Glomerular visceral epithelial cell (primary cell): ENCODE measurements around the gene TENM4.
A peak's percentile ranks its signal among the peaks of the same experiment; 100 is the strongest.

Experiments
- DNase-seq: peaks from one replicate; pipeline ENCODE4 v3.0.0-alpha.2; 2016; ENCODE audit errors: extremely low spot score

Gene TENM4

GRCh38 chr11:79060081-79060953 lies 380.5 kb downstream of the TENM4 start:
- DNase-seq = no peak

GRCh38 chr11:79059141-79059540 lies 381.7 kb downstream of the TENM4 start:
- DNase-seq = no peak

DNA sequence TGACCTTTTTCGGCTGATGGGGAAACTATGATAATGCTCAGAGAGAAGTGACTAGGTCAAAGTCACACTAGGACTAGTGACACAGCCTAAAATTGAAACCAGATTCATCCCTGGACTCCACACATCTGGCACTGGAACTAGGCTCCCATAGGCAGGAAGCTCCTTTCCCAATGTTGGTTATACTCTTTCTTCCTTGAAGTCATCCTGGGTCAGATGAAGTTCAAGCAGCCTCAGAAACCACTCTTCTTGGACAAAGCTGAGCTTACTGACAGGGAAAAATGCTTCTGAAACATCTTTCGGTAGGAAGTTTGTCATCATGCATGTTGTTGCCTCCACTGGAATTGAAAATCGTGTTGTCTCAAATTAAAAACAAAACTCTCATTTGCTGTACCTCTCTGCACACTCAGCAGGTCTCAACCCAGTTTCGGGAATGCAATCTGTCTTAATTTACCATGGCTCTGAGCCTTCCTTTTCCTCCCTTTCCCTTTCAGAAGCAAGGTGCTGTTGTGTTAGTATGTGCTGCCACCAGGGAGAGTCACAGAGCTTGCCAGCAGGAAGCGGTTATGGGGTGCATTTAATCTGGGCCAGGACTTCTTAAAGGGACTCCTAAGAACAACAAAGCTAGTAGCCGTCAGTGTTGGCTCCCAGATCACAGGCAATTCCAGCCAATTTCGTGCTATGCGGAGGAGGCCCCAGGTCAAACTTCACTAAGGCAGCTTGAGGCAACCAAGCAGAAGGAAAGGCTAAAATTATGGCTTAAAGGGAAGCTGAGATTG lies 384.8 kb downstream of the TENM4 start:
- DNase-seq = no peak

DNA sequence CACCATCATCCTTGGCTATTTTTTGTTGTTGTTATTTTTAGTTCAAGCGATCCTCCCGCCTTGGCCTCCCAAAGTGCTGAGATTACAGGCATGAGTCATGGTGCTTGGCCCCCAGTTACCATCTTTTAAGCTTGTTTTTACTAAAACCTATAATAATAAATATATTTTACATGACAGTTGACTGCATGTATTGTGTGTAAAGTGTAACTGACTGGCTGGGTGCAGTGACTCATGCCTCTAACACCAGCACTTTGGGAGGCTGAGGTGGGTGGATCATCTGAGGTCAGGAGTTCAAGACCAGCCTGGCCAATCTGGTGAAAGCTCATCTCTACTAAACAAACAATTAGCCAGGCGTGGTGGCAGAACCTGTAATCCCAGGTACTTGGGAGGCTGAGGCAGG lies 386.2 kb downstream of the TENM4 start:
- DNase-seq = no peak

DNA sequence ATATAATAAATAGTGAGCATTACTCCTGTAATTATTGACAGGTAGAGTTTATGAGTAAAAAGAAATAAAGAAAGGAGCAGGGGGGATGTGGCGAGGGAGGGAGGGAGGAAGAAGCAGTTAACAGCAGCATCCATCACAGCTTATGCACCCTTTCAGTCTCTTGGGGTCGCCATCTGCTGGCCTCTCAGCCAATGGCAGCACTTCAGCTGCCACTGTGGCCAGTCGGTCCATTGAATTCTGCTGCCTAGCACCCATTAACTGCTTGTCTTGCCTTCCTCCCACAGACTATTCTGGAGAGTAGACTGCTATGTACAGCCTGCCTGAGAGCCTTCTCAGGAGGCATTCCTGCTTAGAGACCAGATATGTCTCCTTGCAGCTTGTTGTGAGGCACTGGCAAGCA lies 388.3 kb downstream of the TENM4 start:
- no peak for DNase-seq

DNA sequence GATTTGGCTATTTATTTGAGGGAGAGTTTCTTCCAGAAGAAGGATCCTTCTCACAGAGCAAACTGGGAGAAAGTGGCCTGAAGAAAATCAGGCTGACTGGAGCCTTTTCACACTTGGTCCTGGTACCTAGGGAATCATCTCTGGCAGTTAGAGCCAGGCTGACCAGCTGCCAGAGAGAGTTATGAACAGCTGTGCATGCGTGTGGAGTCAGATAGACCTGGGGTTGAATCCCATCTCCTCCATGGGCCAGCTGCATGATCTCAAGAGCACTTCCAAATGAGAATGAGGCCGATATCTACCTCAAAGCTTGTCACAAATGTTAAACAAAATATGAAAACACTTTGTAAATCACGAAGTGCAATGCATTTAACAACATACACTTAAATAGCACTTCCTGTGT lies 390.0 kb downstream of the TENM4 start:
- DNase-seq = no peak

- no peak for DNase-seq
Observed at GRCh38 chr11:79049741-79050179, 391.1 kb downstream of the TENM4 start.

DNA sequence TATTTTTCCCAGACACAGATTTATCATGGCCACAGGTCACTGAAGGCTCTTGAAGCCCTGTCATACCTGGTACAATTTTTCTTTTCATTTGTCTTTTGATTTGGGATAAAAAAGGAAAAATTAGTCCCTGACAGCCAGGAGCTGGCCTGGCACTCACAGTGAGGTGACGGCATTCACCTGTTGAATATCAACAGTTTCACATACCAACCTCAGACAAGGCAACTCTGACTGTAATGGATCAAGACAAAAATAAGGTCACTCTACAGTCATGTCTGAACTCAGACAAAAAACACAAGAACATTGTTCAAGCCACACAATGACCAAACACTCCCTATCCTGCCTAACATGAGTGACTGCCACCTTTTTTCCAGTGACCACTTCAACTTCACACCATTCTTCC lies 392.9 kb downstream of the TENM4 start:
- no peak for DNase-seq

DNA sequence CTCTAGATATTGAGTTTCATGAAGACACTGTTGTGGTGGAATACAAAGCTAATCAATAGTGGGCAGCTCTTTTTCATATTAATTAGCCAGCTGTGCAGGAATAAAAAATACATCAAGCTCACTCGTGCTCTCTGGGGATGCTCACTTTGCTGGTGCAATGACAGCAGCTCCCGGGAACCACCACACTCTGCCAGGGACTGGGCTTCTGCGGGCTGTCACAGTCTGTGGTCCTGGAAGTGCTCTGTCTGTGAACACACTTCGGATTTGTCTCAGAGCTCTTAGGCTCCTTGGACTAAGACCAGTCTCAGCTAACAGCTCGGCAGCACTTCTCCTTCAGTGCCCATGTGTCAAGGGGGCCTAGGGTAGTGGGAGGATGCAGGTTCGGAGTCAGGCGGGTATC lies 393.5 kb downstream of the TENM4 start:
- DNase-seq = no peak

DNA sequence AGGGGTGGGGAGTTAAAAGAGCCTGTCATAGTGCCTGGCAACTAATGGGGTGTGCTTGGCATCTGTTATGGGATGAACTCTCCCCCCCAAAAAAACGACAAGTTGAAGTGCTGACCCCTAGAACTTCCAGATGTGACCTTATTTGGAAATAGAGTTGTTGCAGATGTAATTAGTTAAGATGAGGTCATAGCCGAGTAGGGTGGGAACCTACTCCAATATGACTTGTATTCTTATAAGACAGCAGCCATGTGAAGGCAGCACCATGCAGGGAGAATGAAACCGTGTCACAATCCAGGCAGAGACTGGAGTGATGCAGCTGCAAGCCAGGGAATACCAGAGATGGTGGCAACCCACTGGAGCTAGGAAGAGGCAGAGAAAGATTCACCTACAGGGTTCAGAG lies 394.5 kb downstream of the TENM4 start:
- no peak for DNase-seq

GRCh38 chr11:79045800-79046304 lies 395.0 kb downstream of the TENM4 start:
- peak; percentile 50 for DNase-seq

GRCh38 chr11:79045018-79045799 lies 395.6 kb downstream of the TENM4 start:
- DNase-seq = peak; percentile 19

GRCh38 chr11:79044201-79044600 lies 396.6 kb downstream of the TENM4 start:
- no peak for DNase-seq

DNA sequence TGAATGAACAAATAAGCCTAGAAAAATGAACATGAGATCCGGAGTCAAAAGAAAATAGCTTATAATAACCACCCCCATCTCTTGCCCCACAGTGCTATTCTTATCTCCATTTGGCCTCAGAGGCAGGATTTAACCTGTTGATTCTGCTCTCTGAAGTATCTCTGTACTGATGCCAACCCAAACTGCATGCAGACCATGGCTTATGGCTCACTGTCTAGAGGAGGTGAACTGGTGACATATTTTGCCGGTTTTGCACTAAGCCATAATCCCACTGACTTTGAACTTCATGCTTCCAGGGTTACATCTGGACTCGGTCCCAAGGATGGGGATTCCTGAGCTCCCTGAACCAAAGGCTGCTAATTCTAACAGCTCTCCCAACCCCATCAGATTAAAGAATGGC lies 397.1 kb downstream of the TENM4 start:
- no peak for DNase-seq

DNA sequence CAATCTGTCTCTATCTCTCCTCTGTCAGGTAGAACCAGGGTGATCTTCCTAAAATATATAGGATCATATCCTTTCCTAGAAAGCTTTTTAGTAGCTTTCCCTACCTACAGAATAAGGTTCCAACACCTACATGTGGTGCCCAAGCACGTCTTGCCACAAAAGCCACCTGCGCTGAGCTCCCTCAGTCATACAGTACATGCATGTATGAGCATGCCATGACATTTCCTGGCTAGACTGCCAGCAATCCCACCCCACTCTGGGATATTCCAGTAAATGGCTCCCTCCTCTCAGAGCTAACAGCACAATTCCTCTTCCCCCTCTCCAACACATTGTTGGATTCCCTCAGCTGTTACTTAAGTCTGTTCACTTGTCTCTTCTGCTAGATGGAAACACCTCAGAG lies 398.0 kb downstream of the TENM4 start:
- DNase-seq = no peak

DNA sequence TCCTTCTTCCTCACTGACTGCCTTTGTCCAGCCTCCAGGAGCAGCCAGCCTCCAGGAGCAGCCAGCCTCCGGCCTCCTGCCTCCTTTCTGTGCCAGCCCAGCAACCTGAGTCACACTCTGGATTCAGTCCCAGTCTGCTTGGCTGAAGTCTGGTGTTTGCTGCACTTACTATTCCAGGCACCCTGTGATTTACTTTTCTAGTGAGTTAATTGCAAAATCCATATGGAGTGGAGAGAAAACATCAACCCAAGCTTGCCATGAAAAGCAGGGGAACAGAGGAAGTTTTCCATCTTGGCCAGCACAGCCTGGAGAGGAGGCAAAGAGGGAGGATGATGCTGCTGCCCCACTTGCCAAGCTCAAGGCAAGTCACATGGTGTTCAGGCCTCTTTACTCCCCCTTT lies 400.5 kb downstream of the TENM4 start:
- DNase-seq = no peak

GRCh38 chr11:79039122-79039521 lies 401.7 kb downstream of the TENM4 start:
- DNase-seq = no peak

DNA sequence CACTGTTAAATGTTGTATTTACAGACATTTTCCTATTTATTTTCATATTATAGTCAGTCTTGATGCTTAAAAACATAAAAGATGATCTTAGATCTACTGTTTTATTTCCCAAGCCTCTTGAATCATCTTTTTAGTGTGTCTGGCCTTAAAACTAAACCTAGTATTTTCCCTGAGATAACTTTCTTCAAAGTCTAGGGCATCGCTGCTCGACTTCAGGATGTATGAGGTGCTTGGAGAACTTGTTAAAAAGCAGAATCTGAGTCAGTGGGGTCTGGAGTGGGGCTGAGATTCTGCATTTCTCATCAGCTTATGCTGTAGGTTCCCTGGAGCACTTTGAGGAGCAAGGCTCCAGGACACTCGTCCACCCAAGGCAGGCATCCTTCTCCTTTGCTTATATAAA lies 404.9 kb downstream of the TENM4 start:
- no peak for DNase-seq

DNA sequence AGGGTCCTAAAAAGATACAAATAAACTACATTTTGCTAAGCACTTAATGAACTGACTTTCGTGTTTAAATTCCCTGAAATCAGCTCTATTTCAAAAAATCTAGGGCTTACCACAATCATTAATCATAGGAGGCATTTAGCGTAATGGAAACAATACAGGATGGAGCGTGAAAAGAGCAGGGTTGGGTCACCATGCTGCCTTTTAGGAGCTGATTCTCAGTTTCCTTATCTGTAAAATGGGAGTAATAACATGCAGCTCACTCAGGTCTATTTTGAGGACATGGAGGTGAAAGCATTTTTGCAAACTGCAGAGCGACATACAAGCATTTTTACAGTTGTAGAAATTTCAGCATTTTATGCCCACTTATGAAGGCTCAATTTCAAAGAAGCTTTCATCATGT lies 407.0 kb downstream of the TENM4 start:
- no peak for DNase-seq

GRCh38 chr11:79030448-79030847 lies 410.4 kb downstream of the TENM4 start:
- no peak for DNase-seq

GRCh38 chr11:79028225-79028624 lies 412.6 kb downstream of the TENM4 start:
- DNase-seq = no peak

DNA sequence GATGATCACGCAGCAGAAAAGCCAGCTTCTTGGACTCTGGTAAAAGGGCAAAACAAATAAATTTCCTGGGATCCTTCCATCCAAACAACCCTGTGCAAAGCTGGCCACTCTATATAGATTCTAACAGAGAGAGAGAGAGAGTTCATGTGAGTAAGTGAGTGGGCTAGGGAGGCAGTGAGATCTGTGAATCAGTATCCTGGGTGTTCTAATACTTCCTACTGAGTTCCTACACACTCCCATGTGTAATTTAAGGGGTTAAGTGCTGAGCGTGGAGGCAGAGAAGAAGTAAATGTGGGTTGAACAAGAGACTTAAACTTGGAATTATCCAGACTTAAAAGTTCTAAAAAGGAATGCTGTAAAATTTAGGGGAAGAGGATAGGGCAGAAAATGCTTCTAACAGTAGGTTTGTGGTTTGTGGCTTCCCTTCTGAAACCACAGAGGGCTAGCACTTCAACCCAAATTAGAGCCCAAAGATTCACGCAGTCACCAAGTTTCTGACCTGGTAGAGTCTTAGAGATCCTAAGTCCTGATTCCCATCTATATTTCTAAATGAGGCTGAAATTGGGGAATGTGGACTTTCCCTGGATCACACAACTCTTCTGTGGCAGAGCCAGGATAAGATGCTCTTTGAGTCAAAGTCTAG lies 413.9 kb downstream of the TENM4 start:
- DNase-seq = no peak
